H1 (cell line): ENCODE results near the gene SMC3. TPM values are rescaled to one million over a fixed set of nuclear protein-coding genes. Genes with fewer than 3 reads are reported as not detected.
"Not testable (repeated sequence)": the region's sequence is repeated elsewhere in the genome, so short reads cannot be mapped to it uniquely, and the experiment has no call there.

Source experiments
- CTCF ChIA-PET: fragments of 300-600 bp; sonication (Branson Sonifier 250); formaldehyde crosslinking; loops from one replicate; lab custom pipeline; 2021; ENCODE audit not compliant: partially characterized antibody; lab: Charles Lee
- POLR2A ChIA-PET: fragments of 300-600 bp; sonication (Branson Sonifier 250); formaldehyde crosslinking; loops from one replicate; lab custom pipeline; 2021; ENCODE audit warnings: inconsistent platforms; ENCODE audit not compliant: partially characterized antibody; lab: Charles Lee
- DNase-seq, 2 experiments: peaks; one replicate each; pipeline versions ENCODE4 v3.0.0 to v3.0.0-alpha.2; 2010 to 2022; ENCODE audit warnings: low spot score in 2 of 2, low read depth in 1 of 2, mixed read lengths in 1 of 2
- FAIRE-seq: peaks from 2 replicates; lab custom pipeline; 2011; peaks lifted over from hg19 to GRCh38; lab: Jason Lieb, UNC
- H2AFZ ChIP-seq: 2 replicates; pipeline ENCODE4 v1.8.1; 2012; ENCODE audit warnings: low read length, inconsistent platforms
- H2AK5ac ChIP-seq: 2 replicates; pipeline ENCODE4 v1.6.1; 2013; ENCODE audit warnings: low read depth, low read length
- H2BK120ac ChIP-seq: replicated peaks from 2 replicates; pipeline ENCODE3; 2013; ENCODE audit warnings: low read depth, low read length, inconsistent platforms
- H2BK12ac ChIP-seq: 2 replicates; pipeline ENCODE4 v1.6.1; 2013; ENCODE audit warnings: low read depth, low read length
- H2BK15ac ChIP-seq: 2 replicates; pipeline ENCODE4 v1.6.1; 2013; ENCODE audit warnings: low read length
- H2BK20ac ChIP-seq: 2 replicates; pipeline ENCODE4 v1.6.1; 2013; ENCODE audit warnings: low read length
- H2BK5ac ChIP-seq: 2 replicates; pipeline ENCODE4 v1.6.1; 2013; ENCODE audit warnings: low read depth, low read length
- H3K14ac ChIP-seq: 2 replicates; pipeline ENCODE4 v1.6.1; 2013; ENCODE audit warnings: inconsistent platforms; ENCODE audit not compliant: insufficient read length
- H3K18ac ChIP-seq: 2 replicates; pipeline ENCODE4 v1.6.1; 2013; ENCODE audit warnings: low read length; ENCODE audit errors: extremely low read depth
- H3K23ac ChIP-seq: 2 replicates; pipeline ENCODE4 v1.6.1; 2013; ENCODE audit warnings: inconsistent platforms; ENCODE audit not compliant: insufficient read length
- H3K23me2 ChIP-seq: 2 replicates; pipeline ENCODE4 v1.6.1; 2013; ENCODE audit warnings: low read depth, low read length
- H3K27ac ChIP-seq: 2 replicates; pipeline ENCODE4 v1.6.1; 2011; ENCODE audit warnings: low read depth, low read length, inconsistent platforms
- H3K27me3 ChIP-seq, 4 experiments: replicated peaks in 1 of 4; 1 replicate in 1 of 4; 2 replicates in 3 of 4; pipeline versions ENCODE4 v1.6.1 to v1.8.1; 2011 to 2013; ENCODE audit warnings: low read length in 3 of 4, mild to moderate bottlenecking in 3 of 4, inconsistent platforms in 2 of 4, mixed read lengths in 2 of 4, moderate library complexity in 1 of 4; ENCODE audit not compliant: control insufficient read depth in 3 of 4, insufficient read depth in 3 of 4; ENCODE audit errors: extremely low read depth in 1 of 4
- H3K36me3 ChIP-seq, 4 experiments: 2 replicates each; pipeline versions ENCODE4 v1.6.1 to v1.8.1; 2011 to 2013; ENCODE audit warnings: mild to moderate bottlenecking in 4 of 4, low read length in 3 of 4, moderate library complexity in 2 of 4, control low read depth in 1 of 4, inconsistent platforms in 1 of 4; ENCODE audit not compliant: insufficient read depth in 4 of 4, control insufficient read depth in 2 of 4
- H3K4ac ChIP-seq: replicated peaks from 2 replicates; pipeline ENCODE3; 2013; ENCODE audit warnings: low read length, low read depth, mixed read lengths, inconsistent platforms; ENCODE audit not compliant: insufficient read length
- H3K4me1 ChIP-seq, 4 experiments: replicated peaks in 1 of 4; 1 replicate in 1 of 4; 2 replicates in 3 of 4; pipeline versions ENCODE4 v1.6.1 to v1.8.1; 2011 to 2013; ENCODE audit warnings: low read length in 3 of 4, inconsistent platforms in 2 of 4, mixed read lengths in 1 of 4; ENCODE audit not compliant: insufficient read depth in 4 of 4, control insufficient read depth in 3 of 4
- H3K4me2 ChIP-seq, 2 experiments: 2 replicates each; pipeline versions ENCODE4 v1.6.1 to v1.8.1; 2011 to 2013; ENCODE audit warnings: low read depth in 2 of 2, low read length in 2 of 2, control low read depth in 1 of 2, inconsistent platforms in 1 of 2, mild to moderate bottlenecking in 1 of 2; ENCODE audit not compliant: insufficient read depth in 1 of 2
- H3K4me3 ChIP-seq, 4 experiments: fragments of 200-600, 300-600 bp in 1 of 4; sonication (generic), shearing (Covaris generic), sonication (Bioruptor Twin) in 1 of 4; 2 replicates each; pipeline versions ENCODE4 v1.5.1 to v1.8.1; 2011 to 2016; ENCODE audit warnings: low read length in 4 of 4, low read depth in 3 of 4, control low read depth in 2 of 4, inconsistent platforms in 2 of 4, mild to moderate bottlenecking in 2 of 4, mixed read lengths in 1 of 4, moderate library complexity in 1 of 4; ENCODE audit not compliant: insufficient read depth in 2 of 4; ENCODE audit errors: extremely low read depth in 1 of 4
- H3K56ac ChIP-seq: replicated peaks from 2 replicates; pipeline ENCODE3; 2013; ENCODE audit warnings: low read depth, mild to moderate bottlenecking, mixed read lengths, low read length, inconsistent platforms; ENCODE audit not compliant: insufficient read length
- H3K79me1 ChIP-seq: 2 replicates; pipeline ENCODE4 v1.6.1; 2013; ENCODE audit warnings: low read depth, low read length, control low read depth
- H3K79me2 ChIP-seq, 2 experiments: 2 replicates each; pipeline versions ENCODE4 v1.6.1 to v1.8.1; 2012 to 2013; ENCODE audit warnings: low read length in 2 of 2, mild to moderate bottlenecking in 2 of 2, inconsistent platforms in 1 of 2; ENCODE audit not compliant: insufficient read depth in 2 of 2, control insufficient read depth in 1 of 2
- H3K9ac ChIP-seq, 4 experiments: replicated peaks in 1 of 4; 1 replicate in 1 of 4; 2 replicates in 3 of 4; pipeline versions ENCODE4 v1.6.1 to v1.8.1; 2011 to 2013; ENCODE audit warnings: low read depth in 3 of 4, low read length in 3 of 4, control low read depth in 2 of 4, mild to moderate bottlenecking in 2 of 4, moderate library complexity in 2 of 4, inconsistent platforms in 1 of 4; ENCODE audit errors: extremely low read depth in 1 of 4
- H3K9me3 ChIP-seq, 2 experiments: 2 replicates each; pipeline versions ENCODE4 v1.6.1 to v1.8.1; 2012 to 2013; ENCODE audit warnings: mild to moderate bottlenecking in 2 of 2, moderate library complexity in 2 of 2, control low read depth in 1 of 2, inconsistent platforms in 1 of 2, low read depth in 1 of 2, low read length in 1 of 2, mixed read lengths in 1 of 2; ENCODE audit not compliant: insufficient read depth in 2 of 2
- H4K20me1 ChIP-seq, 2 experiments: replicated peaks in 1 of 2; 2 replicates each; pipeline versions ENCODE3 to v1.8.1; 2011 to 2013; ENCODE audit warnings: inconsistent platforms in 2 of 2, low read length in 2 of 2, mild to moderate bottlenecking in 1 of 2; ENCODE audit not compliant: insufficient read depth in 2 of 2, control insufficient read depth in 1 of 2
- H4K5ac ChIP-seq: 2 replicates; pipeline ENCODE4 v1.6.1; 2013; ENCODE audit warnings: low read length, low read depth, mixed read lengths, inconsistent platforms; ENCODE audit not compliant: insufficient read length
- H4K8ac ChIP-seq: 2 replicates; pipeline ENCODE4 v1.8.0; 2013; ENCODE audit warnings: mild to moderate bottlenecking, moderate library complexity, low read length, inconsistent platforms; ENCODE audit not compliant: insufficient read depth; ENCODE audit errors: extremely low read depth
- H4K91ac ChIP-seq: replicated peaks from 2 replicates; pipeline ENCODE3; 2013; ENCODE audit warnings: low read length, mixed read lengths, inconsistent platforms; ENCODE audit not compliant: insufficient read length
- WGBS, 2 experiments: shearing (Covaris generic) in 1 of 2; methylation state at CpG; one replicate each; pipeline versions ENCODE4 v1.1.6 to v1.1.7; 2013 to 2015; ENCODE audit warnings: low lambda C conversion rate in 2 of 2, mixed read lengths in 2 of 2, inconsistent platforms in 1 of 2, low coverage in 1 of 2, missing lambda C conversion rate in 1 of 2; ENCODE audit not compliant: insufficient replicate concordance in 2 of 2, insufficient coverage in 1 of 2, insufficient read length in 1 of 2; ENCODE audit errors: extremely low coverage in 1 of 2, missing lambda C conversion rate in 1 of 2; 5-methylcytosine and 5-hydroxymethylcytosine counted together
- polyA plus RNA-seq, 7 experiments: library from polyadenylated mRNA; depleted of rRNA in 3 of 7; stranded (reverse) in 5 of 7; unstranded in 2 of 7; fragments of >200 nt in 5 of 7; fragments of 200-250 nt in 2 of 7; gene quantifications; 1 replicate in 5 of 7; 2 replicates in 1 of 7; 4 replicates in 1 of 7; pipeline versions ENCODE4 v1.2.1 to v1.2.3, GENCODE V29; 2011 to 2013; ENCODE audit warnings: missing spikeins in 2 of 7, mixed read lengths in 2 of 7
- total RNA-seq: library from RNA; stranded (reverse); fragmentation: NEBNext Ultra II Directional; extraction: Animal tissue kit (Norgen Biotek cat#: 25700); gene quantifications from 2 replicates; pipeline ENCODE4 v1.2.1, GENCODE V29; 2021

Gene SMC3
- total and polyA plus RNA-seq, 2 of the 8 experiments (the other 6 are each of a cell fraction or from before 2014, with no cell fraction given) = 12.7 to 93.4 TPM

DNA sequence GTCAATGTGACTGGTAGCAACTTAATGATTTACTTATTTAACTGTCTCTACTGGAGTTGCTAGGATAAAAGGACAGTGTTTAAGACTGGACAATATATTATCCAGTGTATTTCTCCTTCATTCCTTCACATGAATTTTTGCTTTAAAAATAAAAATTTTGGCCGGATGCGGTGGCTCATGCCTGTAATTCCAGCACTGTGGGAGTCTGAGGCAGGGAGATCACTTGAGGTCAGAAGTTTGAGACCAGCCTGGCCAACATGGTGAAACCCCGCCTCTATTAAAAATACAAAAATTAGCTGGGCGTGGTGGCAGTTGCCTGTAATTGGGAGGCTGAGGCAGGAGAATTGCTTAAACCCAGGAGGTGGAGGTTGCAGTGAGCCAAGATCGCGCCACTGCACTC is 71.6 kb downstream of the SMC3 start:
- H3K79me2 ChIP-seq, H3K18ac ChIP-seq, DNase-seq, H4K8ac ChIP-seq, H4K91ac ChIP-seq, FAIRE-seq, H3K23ac ChIP-seq, H2AK5ac ChIP-seq, H3K56ac ChIP-seq, H3K9ac ChIP-seq, H2BK120ac ChIP-seq, H3K4me3 ChIP-seq, H3K4ac ChIP-seq, H3K79me1 ChIP-seq, H3K14ac ChIP-seq, H2BK12ac ChIP-seq, H4K20me1 ChIP-seq, H3K27ac ChIP-seq, POLR2A ChIA-PET, H2BK20ac ChIP-seq, H2BK15ac ChIP-seq, H3K4me2 ChIP-seq, H3K9me3 ChIP-seq, H4K5ac ChIP-seq, H3K23me2 ChIP-seq, H3K36me3 ChIP-seq, H2BK5ac ChIP-seq, H2AFZ ChIP-seq: not testable (repeated sequence)
- Histone ChIP-seq H3K4me1 (peaks cover 12 to 27% (median 13%) of the 10 kb centered on the region in 4 experiments), H3K27me3 (peaks cover 20 to 23% (median 22%) of the 10 kb centered on the region in 4 experiments)
- CTCF ChIA-PET = interaction anchor here (0.9 to 6.3 kb wide), 8 partner anchors 11 to 156 kb away, joined by 3 to 51 read pairs (median 4); no protein-coding TSS in a partner anchor
- 94% methylated on average over 6 of the region's 6 CpGs; no CpG with 5 or more reads in 1 of the 2 experiments for WGBS, 2 experiments

DNA sequence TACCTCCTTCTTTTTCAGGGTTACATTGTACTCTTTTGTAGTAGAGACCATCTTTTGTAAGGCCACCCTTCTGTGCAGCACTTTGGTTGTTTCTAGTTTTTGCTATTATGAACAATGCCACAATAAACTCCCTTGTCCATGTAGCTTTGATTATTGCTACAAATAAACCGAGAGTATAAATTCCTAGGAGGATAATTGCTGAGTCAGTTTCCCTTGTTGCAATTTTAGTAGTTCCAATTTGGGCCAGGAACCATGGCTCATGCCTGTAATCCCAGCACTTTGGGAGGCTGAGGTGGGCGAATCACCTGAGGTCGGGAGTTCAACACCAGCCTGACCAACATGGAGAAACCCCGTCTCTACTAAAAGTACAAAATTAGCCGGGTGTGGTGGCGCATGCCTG is 72.4 kb downstream of the SMC3 start:
- POLR2A ChIA-PET = interaction anchor here (0.7 to 1.2 kb wide), 2 partner anchors 10 to 211 kb away, joined by 3 read pairs; no protein-coding TSS in a partner anchor

More for the DNA sequence above, 72.4 kb downstream of the SMC3 start:
- H2AFZ ChIP-seq, H3K4ac ChIP-seq, FAIRE-seq, H3K9me3 ChIP-seq, H3K79me1 ChIP-seq, H2BK120ac ChIP-seq, H4K91ac ChIP-seq, H3K4me3 ChIP-seq, H3K23ac ChIP-seq, H3K9ac ChIP-seq, H2AK5ac ChIP-seq, H2BK15ac ChIP-seq, H4K8ac ChIP-seq, H3K18ac ChIP-seq, H4K20me1 ChIP-seq, DNase-seq, H3K14ac ChIP-seq, H3K79me2 ChIP-seq, H3K4me2 ChIP-seq, H3K23me2 ChIP-seq, H3K36me3 ChIP-seq, H2BK20ac ChIP-seq, H3K56ac ChIP-seq, H3K27ac ChIP-seq, H2BK5ac ChIP-seq, H4K5ac ChIP-seq, H2BK12ac ChIP-seq: not testable (repeated sequence)
- 66% methylated on average over 4 of the region's 6 CpGs; no CpG with 5 or more reads in 1 of the 2 experiments for WGBS, 2 experiments
- CTCF ChIA-PET = interaction anchor here (1.4 to 6.3 kb wide), 3 partner anchors 28 to 41 kb away, joined by 5 to 51 read pairs (median 7); no protein-coding TSS in a partner anchor
- H3K4me1 ChIP-seq = peaks cover 12 to 27% (median 13%) of the 10 kb centered on the region in 4 experiments
- H3K27me3 ChIP-seq = peaks cover 26 to 32% (median 29%) of the 10 kb centered on the region in 4 experiments
